ENCODE data around the gene RPL41.
A peak's percentile ranks its signal among the peaks of the same experiment; 100 is the strongest.

RPL41 gene

GRCh38 chr12:56127888-56128669 is 11.6 kb downstream of the RPL41 start, which contains the start of gene ESYT1:
Gene ESYT1 (plus strand): TSS chr12:56128267. CDS start chr12:56128320, 53 bp downstream.
- peak; percentile 99 for DNase-seq (ENCODE audit: low spot score)

GRCh38 chr12:56128670-56129205 is 12.3 kb downstream of the RPL41 start:
- no peak for DNase-seq (ENCODE audit: low spot score)

- DNase-seq (ENCODE audit: low spot score), result peak; percentile 77
These were observed 12.9 kb downstream of the RPL41 start for GRCh38 chr12:56129206-56129941.

- DNase-seq (ENCODE audit: low spot score), result no peak
These were observed 13.6 kb downstream of the RPL41 start for GRCh38 chr12:56129942-56130495.

GRCh38 chr12:56130876-56131275 is 14.4 kb downstream of the RPL41 start:
- DNase-seq (ENCODE audit: low spot score), result no peak

- no peak for DNase-seq (ENCODE audit: low spot score)
These were observed 18.5 kb downstream of the RPL41 start for GRCh38 chr12:56134897-56135296.

GRCh38 chr12:56137853-56138571 is 21.6 kb downstream of the RPL41 start:
- no peak for DNase-seq (ENCODE audit: low spot score)

- no peak for DNase-seq (ENCODE audit: low spot score)
These were observed 25.7 kb downstream of the RPL41 start for GRCh38 chr12:56141946-56142784.

GRCh38 chr12:56143217-56143616 is 26.8 kb downstream of the RPL41 start:
- no peak for DNase-seq (ENCODE audit: low spot score)

GRCh38 chr12:56143870-56144269 is 27.4 kb downstream of the RPL41 start:
- no peak for DNase-seq (ENCODE audit: low spot score)

- no peak for DNase-seq (ENCODE audit: low spot score)
These were observed 28.8 kb downstream of the RPL41 start for GRCh38 chr12:56145217-56145616.

- no peak for DNase-seq (ENCODE audit: low spot score)
These were observed 30.3 kb downstream of the RPL41 start for GRCh38 chr12:56146492-56147460.

GRCh38 chr12:56150563-56150962 is 34.1 kb downstream of the RPL41 start:
- DNase-seq (ENCODE audit: low spot score), result peak; percentile 52

- peak; percentile 77 for DNase-seq (ENCODE audit: low spot score)
These were observed 35.3 kb downstream of the RPL41 start for GRCh38 chr12:56151672-56152131.

- DNase-seq (ENCODE audit: low spot score), result peak; percentile 97
These were observed 35.8 kb downstream of the RPL41 start, which contains the start of gene MYL6B for GRCh38 chr12:56152132-56152755. Gene MYL6B (plus strand): TSS chr12:56152587. CDS start chr12:56153919, 1,332 bp downstream.

- DNase-seq (ENCODE audit: low spot score), result peak; percentile 66
These were observed 36.6 kb downstream of the RPL41 start for GRCh38 chr12:56152756-56153677.

GRCh38 chr12:56153678-56154065 is 37.2 kb downstream of the RPL41 start:
- DNase-seq (ENCODE audit: low spot score), result no peak

GRCh38 chr12:56154246-56154771 is 37.9 kb downstream of the RPL41 start:
- DNase-seq (ENCODE audit: low spot score), result peak; percentile 52
